NCI-H2171 (cell line): ENCODE data around the gene PIK3R2.

Source experiments
- DNase-seq: peaks from one replicate; lab custom pipeline; 2025; lab: John Stamatoyannopoulos, UW

PIK3R2 gene

DNA sequence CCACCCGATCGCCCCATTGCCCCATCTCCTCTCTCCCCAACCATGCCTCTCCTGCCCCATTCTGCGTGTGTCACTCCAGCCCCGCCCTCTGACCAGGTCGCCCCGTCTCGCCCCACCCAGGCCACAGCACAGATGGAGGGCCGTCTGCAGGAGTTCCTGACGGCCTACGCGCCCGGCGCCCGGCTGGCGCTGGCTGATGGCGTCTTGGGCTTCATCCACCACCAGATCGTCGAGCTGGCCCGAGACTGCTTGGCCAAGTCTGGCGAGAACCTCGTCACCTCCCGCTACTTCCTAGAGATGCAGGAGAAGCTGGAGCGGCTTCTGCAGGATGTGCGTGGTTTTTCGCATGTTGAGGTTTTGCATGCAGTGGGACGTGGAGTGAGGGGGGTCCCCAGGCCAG lies 29.1 kb upstream of the PIK3R2 start:
- DNase-seq: no peak

DNA sequence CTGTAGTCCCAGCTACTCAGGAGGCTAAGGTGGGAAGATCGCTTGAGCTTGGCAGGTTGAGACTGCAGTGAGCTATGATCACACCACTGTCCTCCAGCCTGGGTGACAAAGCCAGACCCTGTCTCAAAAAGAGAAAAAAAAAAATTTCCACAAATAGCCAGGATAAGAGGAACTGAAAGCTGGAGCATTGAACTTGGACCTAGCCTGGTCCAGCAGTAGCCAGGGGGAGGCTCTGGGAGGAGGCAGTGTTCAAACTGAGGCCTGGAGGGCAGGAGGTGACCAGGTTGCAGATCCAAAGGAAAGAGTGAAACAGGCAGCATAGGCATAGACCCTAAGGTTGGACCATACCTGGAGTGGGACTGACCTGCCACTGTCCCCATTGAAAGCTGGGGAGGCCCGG lies 26.9 kb upstream of the PIK3R2 start:
- DNase-seq: no peak

DNA sequence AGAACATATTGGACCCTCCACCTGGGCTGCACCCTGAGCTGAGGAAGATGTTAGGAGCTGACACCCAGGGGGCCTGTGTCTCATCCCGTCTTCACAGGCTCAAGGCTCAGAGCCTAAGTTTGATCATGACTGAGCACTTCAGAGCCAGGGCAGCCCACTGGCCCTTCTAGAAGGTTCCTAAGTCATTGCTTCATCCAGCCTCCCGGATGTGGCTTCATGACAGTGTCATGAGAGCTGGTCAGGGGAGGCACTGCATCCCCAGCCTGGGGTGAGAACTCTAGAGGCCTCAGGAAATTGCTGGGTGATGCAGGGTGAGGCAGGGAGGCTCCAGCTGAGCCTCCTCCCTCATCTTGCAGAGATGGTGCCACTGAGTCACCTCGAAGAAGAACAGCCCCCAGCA lies 24.9 kb upstream of the PIK3R2 start:
- no peak for DNase-seq

DNA sequence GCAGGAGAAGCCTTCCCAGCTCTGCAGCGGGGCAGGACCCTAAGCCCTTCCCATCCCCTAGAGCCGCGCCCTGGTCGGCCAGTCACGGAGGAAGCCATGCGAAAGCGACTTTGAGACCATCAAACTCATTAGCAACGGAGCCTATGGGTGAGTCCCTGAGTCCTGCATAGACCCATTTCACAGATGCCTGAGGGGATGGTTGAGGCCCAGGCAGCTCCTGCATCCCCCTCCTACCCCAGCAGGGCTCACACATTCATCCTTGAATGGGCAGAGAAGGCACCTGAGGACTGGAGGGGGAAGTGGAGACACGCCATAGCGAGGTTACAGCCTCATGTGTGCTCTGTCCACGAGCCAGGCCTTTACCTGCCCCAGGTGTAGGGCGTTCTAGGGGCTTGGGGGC lies 24.2 kb upstream of the PIK3R2 start:
- no peak for DNase-seq

DNA sequence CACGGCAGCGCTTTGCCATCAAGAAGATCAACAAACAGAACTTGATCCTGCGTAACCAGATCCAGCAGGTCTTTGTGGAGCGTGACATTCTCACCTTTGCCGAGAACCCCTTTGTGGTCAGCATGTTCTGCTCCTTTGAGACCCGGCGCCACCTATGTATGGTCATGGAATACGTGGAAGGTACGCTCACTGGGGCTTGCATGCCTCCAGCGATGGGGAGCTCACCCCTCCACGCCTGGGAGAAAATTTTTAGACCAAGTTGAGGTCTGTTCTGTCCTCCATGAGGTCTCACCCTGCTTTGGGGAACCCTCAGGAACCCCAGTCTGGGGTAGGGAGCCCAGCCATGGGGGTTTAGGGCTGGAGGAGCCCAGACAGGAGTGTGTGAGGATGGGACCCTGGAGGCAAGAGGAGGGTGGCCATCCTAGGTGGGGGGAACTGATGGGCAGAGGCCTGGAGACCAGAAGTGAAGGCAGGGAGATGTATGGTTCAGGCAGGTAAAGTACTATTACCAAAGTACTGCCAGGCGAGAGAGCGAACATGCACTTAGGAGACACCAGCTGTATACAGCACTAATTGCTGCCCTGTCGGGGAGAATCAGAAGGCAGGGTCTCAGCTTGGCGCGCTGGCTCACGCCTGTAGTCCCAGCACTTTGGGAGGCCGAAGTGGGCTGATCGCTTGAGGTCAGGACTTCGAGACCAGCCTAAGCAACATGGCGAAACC lies 22.3 kb upstream of the PIK3R2 start:
- DNase-seq: no peak

DNA sequence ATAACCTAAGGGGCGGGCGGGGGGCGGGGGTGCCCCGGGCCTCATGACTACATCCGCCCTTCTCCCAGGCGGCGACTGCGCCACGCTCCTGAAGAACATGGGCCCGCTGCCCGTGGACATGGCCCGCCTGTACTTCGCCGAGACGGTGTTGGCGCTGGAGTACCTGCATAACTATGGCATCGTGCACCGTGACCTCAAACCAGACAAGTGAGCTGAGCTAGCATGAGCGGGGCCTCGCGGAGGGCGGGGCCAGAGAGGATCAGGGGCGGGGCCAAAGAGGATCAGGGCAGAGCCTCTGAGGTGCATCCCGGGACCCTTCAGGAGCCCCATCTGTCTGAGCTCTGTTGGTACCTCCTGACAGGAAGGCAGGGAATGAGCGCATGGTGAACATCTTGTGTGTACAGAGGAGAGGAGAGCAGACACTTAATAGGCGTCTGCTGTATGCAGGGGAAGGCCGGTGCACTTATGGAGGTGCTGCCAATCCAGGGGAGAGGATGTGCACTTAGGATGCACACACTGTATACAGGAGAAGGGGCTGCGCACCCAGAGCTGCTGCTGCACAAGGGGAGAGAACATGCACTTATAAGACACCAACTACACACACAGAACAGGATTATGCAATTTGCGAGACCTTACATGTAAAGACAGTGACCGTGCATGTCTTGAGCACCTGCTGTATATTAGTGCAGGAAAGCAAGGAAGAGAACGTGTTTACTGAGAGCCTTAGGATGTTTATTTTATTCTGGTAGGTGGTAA lies 20.9 kb upstream of the PIK3R2 start:
- no peak for DNase-seq

DNA sequence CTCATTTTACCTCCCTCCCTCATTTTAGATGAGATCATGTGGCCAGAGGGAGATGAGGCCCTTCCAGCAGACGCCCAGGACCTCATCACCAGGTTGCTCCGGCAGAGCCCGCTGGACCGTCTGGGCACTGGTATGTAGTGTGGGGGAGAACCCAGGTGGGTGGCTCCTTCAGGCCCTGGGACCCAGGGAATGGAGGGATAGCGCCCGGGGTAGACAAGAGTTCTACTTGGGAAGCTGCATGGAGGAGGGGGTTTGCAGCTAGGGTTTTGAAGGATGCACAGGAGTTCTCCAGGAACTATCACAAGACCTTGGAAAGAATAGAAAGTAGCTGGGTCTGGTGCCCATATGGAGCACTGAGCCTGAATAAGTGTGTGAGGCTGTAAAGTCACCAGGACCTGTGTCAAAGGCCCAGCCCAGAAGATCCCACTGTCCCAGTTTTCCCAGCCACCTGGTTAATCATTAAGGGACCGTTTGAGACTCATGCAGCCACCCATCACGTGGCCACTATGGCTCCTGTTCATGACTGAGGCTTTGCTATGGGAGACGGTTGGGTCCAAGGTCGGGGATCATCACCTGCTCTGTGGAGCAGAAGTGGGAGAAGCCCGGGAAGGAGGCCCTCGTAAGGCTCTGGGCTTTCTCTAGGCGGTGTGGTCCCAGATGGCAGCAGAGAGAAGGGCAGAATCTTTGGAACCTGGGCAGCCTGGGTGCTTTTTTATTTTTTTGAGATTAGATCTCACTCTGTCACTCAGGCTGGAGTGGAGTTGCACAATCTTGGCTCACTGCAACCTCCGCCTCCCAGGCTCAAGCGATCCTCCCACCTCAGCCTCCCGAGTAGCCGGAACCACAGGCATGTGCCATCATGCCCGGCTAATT lies 17.0 kb upstream of the PIK3R2 start:
- DNase-seq: no peak

DNA sequence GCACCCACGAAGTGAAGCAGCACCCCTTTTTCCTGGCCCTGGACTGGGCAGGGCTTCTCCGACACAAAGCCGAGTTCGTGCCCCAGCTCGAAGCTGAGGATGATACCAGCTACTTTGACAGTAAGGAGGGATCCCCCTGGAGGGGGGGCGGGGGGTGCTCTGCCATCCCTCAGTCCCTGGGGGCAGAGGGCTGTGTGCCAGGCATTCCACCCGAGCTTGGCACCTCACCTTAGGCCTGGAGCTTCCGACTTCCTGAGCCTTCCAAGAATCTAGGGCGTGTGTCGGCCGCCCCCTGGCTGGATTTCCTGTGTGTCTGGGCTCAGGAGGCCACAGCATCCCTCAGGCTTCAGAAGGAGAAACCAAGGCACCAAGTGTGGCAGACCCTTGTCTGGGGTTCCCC lies 15.7 kb upstream of the PIK3R2 start:
- DNase-seq: no peak

DNA sequence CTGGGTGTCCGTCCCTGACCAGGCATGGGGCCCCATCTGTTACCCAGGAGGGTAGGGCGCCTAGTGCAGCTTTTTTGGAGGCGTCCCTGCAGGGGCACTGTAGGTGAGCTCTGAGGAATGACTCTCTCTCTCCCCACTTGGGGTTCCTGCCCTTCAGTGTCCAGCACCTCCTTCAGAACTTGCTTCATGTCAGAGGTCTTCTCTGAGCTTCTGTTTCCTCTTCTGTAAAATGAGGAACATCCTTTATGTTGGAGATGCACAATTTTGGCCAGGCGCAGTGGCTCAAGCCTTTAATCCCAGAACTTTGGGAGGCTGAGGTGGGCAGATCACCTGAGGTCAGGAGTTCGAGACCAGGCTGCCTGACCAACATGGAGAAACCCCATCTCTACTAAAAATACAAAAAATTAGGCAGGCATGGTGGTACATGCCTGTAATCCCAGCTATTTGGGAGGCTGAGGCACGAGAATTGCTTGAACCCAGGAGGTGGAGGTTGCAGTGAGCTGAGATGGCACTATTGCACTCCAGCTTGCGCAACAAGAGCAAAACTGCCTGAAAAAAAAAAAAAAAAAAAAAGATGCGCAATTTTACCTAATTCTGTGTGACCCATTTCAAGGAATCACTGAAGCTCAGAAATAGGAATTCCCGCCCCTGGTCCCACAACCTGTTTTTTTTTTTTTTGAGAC lies 15.2 kb upstream of the PIK3R2 start:
- DNase-seq: no peak

DNA sequence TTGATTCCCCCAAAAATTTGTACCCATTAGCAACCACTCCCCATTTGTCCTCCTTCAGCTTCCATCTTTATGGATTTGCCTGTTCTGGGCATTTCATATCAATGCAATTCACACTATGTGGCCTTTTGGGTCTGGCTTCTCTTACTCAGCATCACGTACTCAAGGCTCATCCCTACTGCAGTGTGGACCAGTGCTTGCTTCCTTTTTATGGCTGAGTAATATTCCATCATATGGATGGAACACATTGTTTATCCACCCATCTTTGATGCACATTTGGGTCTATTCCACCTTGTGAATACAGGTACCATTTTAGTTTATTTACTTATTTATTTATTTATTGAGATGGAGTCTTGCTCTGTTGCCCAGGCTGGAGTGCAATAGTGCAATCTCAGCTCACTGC lies 12.5 kb upstream of the PIK3R2 start:
- no peak for DNase-seq

DNA sequence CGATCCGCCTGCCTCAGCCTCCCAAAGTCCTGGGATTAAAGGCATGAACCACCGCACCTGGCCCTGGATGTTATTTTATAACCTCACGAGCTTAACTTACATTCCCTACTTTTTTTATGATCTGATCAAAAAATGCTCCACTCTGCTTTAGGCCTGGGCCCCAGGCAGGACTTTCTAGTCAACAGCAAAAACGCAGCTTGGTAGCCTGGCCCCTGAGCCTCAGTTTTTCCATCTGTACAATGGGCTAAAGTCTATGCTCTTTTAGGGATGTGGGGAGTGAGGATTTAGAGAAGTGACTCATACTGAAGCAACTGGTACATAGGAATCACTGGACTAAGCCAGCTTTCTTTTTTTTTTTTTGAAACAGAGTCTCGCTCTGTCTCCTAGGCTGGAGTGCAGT lies 11.9 kb upstream of the PIK3R2 start:
- no peak for DNase-seq

DNA sequence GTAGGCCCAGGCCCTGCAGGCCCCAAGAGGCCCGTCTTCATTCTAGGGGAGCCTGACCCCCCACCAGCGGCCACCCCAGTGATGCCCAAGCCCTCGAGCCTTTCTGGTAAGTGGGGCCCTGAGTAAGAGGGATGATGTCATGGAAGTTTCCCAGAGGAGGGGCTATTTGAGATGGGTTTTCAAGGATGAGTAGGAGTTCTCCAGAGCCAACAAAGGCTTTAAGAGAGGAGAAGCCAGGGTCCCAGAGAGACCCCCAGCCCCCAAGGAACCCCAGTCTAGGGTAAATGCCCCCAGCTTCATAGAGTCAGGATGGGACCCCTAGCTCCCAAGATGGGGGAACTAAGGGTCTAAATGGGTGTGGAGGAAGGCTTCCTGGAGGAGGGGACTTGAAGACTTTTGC lies 9.1 kb upstream of the PIK3R2 start:
- no peak for DNase-seq

DNA sequence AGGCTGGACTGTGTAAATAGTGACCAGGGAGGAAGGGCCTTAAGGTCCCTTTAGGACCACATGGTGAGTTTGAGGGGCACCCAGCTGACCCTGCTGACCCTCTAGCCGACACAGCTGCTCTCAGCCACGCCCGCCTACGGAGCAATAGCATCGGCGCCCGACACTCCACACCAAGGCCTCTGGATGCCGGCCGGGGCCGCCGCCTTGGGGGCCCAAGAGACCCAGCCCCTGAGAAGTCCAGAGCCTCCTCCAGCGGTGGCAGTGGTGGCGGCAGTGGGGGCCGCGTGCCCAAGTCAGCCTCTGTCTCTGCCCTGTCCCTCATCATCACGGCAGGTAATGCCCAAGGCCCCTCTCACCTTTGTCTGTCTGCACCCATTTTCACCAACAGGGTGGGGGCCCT lies 8.6 kb upstream of the PIK3R2 start:
- no peak for DNase-seq

DNA sequence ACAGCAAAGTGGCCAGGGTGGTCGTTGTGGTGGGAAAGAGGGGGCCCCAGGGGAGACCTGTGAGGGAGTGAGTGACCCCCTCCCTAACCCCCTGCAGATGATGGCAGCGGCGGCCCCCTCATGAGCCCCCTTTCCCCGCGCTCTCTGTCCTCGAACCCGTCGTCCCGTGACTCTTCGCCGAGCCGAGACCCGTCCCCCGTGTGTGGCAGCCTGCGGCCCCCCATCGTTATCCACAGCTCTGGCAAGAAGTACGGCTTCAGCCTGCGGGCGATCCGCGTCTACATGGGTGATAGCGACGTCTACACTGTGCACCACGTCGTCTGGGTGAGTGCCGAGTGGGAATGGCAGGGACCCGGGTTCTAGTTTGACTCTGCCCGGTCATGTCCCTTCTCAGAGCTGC lies 8.1 kb upstream of the PIK3R2 start:
- DNase-seq: no peak

DNA sequence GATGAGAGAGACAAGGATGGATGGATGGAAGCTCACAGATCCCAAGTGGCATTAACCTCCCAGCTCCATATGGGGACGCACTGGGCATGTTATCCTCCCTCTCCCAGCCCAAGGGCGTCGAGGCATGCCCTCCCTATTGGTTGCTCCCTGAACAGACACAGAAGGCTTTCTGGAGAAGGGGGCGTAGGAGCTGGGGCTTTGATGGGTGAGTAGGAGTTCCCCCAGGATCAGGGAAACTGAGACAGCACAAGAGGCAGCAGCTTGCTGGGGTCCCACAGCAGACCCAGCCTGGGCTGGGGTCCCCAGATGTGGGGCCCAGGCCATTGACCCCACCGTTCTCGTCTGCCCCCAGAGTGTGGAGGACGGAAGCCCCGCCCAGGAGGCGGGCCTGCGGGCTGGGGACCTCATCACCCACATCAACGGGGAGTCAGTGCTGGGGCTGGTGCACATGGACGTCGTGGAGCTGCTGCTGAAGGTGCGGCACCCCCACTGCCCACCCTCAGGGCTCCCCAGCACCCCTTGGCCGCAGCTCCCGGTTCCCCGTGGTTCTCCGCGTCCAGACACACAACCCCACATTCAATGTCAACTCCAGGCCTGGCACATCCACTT lies 7.5 kb upstream of the PIK3R2 start:
- no peak for DNase-seq

DNA sequence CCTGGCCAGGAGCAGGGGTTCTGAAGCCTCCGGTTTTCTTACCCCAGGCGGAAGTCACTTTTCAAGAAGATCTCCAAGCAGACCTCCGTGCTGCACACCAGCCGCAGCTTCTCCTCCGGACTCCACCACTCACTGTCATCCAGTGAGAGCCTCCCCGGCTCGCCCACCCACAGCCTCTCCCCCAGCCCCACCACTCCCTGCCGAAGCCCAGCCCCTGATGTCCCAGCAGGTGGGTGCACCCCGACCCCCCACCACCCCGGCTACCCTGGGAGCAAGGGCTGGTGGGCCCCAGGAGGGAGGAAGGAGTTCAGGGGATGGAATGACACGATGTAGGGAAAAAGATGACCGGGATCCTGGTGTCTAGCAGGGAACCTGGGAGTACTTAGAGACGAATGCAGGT lies 5.6 kb upstream of the PIK3R2 start:
- no peak for DNase-seq

DNA sequence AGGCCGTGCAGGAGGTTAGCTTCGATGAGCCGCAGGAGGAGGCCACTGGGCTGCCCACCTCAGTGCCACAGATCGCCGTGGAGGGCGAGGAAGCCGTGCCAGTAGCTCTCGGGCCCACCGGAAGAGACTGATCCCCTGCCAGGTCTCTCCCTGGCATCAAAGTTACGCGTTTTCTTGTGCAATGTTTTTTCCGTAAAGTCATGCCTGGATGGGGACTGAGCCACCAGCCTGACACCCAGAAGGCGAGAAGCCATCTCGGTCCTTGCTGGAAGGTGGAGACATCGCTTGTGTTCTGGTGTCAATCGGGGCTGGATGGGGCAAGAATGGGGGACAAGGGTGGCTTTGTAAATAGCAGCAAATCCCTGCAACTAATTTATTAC lies 3.4 kb upstream of the PIK3R2 start:
- no peak for DNase-seq

DNA sequence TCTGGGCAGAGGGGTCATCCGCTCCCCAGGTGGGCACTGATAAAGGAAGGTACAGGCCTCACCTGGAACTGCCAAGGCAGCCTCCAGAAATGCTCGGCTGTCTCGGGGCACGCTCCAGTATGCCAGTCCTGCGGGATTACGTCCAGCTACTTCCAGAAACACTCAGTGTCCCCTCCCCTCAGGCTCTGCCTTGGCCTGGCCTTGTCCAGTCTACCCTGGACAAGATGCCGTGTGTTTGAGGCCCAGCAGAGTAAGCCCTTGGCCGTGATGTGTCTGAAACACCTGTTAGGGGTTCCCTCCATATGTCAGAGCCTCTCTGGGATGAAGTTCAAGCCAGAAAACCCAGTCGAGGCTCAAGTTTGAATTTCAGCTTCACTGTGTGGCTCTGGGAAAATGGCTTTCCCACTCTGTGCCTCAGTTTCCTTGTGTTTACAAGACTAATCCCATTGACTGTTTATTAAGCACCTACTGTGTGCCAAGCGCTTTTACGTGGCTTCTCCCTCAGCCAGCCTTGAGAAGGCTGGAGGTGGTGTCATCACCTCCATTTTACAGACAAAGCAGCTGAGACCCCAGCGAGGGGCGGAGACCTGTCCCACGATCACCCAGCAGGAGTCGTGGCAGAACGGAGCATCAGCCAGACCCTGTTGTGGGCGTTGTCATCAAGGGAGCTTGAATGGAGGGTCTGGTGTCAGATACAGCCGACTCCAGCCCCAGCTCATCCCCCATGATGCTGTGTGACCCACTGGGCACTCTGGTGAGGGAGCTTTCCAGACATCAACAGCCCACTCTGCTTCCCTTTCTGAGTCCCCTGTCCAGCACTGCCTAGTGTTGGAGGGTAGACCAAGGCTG lies 2.0 kb upstream of the PIK3R2 start:
- no peak for DNase-seq

DNA sequence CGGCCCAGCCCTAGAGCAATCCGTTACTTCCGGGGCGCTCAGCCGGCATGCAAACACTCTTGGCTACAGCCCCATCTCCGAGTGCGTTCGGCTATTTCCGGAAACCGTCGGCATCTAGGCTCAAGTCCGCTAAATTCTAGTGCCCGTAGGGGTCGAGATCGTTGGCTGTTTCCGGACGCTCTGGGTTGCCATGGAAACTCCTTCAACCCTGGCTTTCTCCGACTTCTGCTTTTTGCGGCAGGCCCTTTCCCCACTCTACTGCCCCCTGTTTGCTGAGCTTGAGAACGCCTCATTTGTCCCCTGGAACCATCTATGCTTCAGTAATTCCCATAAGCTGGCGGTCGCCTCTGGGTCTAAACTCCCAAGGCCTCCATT lies 534 bp upstream of the PIK3R2 start:
- peak; percentile 81 for DNase-seq

DNA sequence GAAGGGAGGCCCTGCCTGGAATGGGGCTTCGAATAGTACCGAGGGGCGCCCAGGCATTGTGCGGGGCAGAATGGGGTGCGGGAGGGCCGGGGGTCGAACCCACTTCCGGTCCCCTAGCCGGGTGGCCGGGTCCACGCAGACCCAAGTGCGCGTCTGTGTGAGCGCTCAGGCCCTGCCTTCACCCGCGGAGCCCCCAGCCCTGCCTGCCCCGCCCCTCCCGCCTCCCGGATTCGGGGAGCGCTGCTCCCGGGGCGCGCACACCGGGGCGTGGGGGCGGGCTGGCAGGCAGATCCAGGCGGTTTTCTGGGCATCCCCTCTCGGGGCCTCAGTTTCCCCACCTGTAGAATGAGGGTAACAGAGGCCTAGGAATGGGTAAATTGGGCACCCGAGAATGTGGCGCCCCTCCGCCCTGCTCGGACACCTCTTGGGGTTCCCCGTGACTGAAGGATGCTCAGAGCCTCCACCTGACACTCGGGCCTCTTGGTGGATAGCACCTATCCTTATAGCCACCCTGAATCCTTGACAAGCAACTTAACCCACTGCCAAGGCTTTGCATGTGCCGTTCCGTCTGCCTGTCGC lies 682 bp downstream of the PIK3R2 start:
- DNase-seq: no peak
